Chondrocyte (in vitro differentiated cells): ENCODE results near the gene PYGB. TPM values are rescaled to one million over a fixed set of nuclear protein-coding genes. Genes with fewer than 3 reads are reported as not detected.

Experiments used
- DNase-seq: peaks from one replicate; pipeline ENCODE4 v3.0.0; 2021; ENCODE audit warnings: mixed read lengths, low spot score
- H3K27ac Mint-ChIP-seq: one replicate; pipeline ENCODE4 v1.8.0; 2021; ENCODE audit warnings: mild to moderate bottlenecking, moderate library complexity, mixed read lengths; ENCODE audit not compliant: unreplicated experiment
- H3K27me3 Mint-ChIP-seq: 2 replicates; pipeline ENCODE4 v1.8.0; 2021; ENCODE audit warnings: low read depth, mixed read lengths
- H3K36me3 Mint-ChIP-seq: 2 replicates; pipeline ENCODE4 v1.8.0; 2021; ENCODE audit warnings: low read depth, mixed read lengths
- H3K4me1 Mint-ChIP-seq: 2 replicates; pipeline ENCODE4 v1.8.0; 2021; ENCODE audit warnings: low read depth, mild to moderate bottlenecking, mixed read lengths
- H3K4me3 Mint-ChIP-seq: one replicate; pipeline ENCODE4 v1.8.0; 2021; ENCODE audit warnings: mild to moderate bottlenecking, moderate library complexity, mixed read lengths; ENCODE audit not compliant: unreplicated experiment
- H3K9me3 Mint-ChIP-seq: 2 replicates; pipeline ENCODE4 v1.8.0; 2021; ENCODE audit warnings: low read depth, mixed read lengths
- total RNA-seq: library from RNA; stranded (reverse); gene quantifications from 3 replicates; pipeline ENCODE4 v1.2.1, GENCODE V29; 2021
- TF ChIP-seq, protein P1 (sequence below): fragments of 200-600 bp; sonication (generic); IDR thresholded peaks from 2 replicates; pipeline ENCODE4 v1.5.0; 2021; ENCODE audit warnings: antibody characterized with exemption, mild to moderate bottlenecking, moderate library complexity

PYGB gene
- total RNA-seq, 1 donor from 2014 or later = 171 TPM

DNA sequence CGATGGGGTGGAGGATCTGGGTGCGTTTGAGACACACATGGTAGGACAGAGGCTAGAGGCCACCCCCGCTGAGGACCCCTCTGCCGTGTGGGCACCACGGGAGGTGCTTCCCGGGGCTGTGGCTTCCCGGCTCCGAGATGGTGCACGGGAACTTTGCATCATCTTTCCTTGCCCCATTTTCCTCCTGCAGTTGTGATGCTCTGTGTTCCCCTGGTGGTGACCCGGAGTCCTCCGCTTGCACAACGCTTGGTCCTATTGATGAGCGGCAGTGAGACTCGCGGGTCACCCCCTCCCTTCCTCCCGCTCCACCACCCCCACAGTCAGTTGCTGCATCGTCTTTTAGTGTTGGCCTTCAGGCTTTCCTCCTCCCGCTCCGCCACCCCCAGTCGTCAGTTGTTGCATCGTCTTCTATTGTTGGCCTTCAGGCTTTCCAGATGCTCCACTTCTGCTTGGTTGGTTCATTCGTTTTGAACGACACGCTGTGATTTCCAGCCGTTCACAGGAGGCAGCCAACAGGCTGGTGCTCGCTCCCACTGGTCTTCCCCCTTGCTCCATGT is 37.3 kb downstream of the PYGB start:
- Mint-ChIP-seq H3K27me3 (no peaks in the 10 kb centered on the region), H3K36me3 (peaks cover 46% of the 10 kb centered on the region), H3K4me3 (no peak overlapping the region), H3K9me3 (no peaks in the 10 kb centered on the region), H3K27ac (no peak overlapping the region), H3K4me1 (no peaks in the 10 kb centered on the region)
- TF ChIP-seq, protein P1, sequence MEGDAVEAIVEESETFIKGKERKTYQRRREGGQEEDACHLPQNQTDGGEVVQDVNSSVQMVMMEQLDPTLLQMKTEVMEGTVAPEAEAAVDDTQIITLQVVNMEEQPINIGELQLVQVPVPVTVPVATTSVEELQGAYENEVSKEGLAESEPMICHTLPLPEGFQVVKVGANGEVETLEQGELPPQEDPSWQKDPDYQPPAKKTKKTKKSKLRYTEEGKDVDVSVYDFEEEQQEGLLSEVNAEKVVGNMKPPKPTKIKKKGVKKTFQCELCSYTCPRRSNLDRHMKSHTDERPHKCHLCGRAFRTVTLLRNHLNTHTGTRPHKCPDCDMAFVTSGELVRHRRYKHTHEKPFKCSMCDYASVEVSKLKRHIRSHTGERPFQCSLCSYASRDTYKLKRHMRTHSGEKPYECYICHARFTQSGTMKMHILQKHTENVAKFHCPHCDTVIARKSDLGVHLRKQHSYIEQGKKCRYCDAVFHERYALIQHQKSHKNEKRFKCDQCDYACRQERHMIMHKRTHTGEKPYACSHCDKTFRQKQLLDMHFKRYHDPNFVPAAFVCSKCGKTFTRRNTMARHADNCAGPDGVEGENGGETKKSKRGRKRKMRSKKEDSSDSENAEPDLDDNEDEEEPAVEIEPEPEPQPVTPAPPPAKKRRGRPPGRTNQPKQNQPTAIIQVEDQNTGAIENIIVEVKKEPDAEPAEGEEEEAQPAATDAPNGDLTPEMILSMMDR = peak; percentile 21
- DNase-seq = peak; percentile 65

DNA sequence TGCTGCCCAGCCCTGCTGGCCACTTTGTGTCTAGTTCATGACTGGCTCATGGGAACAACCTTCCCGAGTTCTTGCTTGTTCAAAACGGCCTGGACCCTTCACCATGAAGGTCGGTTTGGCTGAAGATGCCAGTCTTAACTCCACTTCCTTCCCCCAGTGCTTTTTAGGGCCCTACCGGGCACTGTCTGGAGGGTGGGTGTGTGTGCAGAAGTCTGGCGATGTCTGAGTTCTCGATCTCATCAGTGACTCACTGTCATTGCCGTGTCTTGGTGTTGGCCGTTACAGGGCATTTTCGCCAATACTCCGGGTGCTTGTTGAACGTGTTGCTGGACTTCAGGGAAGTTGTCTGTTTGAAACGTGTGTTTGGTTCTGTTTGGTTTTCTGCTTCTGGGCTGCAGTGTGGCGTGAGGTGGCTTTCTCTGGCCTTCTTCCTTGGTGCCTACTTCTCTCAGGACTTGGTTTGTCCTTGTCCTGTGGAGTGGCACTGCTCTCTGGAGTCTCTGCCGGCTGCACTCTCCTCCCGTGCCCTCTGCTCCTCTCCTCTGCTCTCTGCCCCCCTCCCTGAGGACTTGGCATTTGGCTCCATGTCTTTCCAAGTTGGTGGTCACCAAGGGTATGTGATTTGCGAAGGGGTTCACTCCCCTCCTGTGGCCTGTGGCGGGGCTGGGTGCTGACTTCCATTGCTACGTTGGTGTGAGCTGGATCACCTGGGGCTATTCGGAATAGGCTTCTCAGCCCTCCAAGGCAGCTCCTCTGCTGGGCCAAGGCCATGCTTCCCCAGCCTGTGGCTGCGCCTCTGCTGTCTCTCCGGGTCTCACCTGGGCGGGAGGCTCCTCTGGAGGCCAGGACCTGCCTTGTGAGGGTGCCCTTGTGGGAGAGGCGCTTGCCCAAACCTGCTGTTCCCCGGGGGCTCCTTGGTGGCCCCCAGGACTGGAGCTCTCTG is 38.2 kb downstream of the PYGB start:
- Mint-ChIP-seq H3K27me3 (no peaks in the 10 kb centered on the region), H3K4me3 (no peak overlapping the region), H3K27ac (no peak overlapping the region), H3K9me3 (no peaks in the 10 kb centered on the region), H3K4me1 (no peaks in the 10 kb centered on the region), H3K36me3 (peaks cover 46% of the 10 kb centered on the region)
- peak; percentile 86 for DNase-seq
- TF ChIP-seq, protein P1 = no peak

DNA sequence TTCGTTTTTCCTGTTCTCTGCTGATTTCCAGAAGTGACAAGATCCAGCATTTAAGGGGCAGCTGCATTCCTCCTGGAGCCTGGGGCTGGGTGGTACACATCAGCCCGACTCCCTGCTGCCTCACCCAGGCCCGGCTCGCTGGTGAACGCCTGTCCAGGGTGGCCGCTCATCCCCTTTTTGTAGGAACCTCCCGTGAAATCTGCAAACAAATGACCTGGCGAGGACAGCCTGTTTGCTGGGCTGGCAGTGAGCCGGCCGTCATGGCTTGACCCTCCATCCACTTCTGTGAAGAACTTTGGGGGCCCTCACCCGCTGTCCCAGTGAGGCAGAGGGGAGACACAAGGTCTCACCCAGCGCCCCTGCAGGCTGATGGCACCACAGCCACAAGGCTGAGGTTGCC is 39.0 kb downstream of the PYGB start:
- Mint-ChIP-seq H3K27me3 (no peaks in the 10 kb centered on the region), H3K9me3 (no peaks in the 10 kb centered on the region), H3K4me1 (no peaks in the 10 kb centered on the region), H3K4me3 (no peak overlapping the region), H3K27ac (no peak overlapping the region), H3K36me3 (peaks cover 52% of the 10 kb centered on the region)
- TF ChIP-seq, protein P1 = no peak
- DNase-seq = peak; percentile 66

DNA sequence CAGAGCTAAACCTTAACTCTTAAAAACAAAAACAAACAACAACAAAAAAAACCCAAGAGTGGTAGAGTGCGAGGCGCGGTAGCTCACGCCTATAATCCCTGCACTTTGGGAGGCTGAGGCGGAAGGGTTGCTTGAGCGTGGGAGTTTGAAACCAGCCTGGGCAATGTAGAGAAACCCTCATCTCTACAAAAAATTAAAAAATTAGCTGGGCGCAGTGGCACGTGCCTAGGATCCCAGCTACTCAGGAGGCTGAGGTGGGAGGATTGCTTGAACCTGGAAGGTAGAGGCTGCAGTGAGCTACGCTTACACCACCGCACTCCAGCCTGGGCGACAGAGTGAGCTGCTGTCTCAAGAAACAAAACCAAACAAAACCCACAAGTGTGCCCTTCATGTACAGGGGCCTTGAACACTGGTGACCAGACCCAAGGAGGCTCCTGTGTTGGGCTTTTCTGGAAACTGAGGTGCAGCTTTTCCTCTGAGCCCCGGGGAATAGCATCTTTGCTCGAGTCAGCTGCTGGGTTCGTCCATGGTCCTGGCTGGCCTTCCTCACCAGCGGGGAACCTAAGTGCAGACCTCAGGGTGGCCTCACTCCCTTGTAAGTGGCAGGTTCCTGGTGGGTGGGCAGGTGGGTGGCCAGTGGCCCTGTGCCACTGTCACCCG is 39.9 kb downstream of the PYGB start:
- Mint-ChIP-seq H3K9me3 (no peaks in the 10 kb centered on the region), H3K27me3 (no peaks in the 10 kb centered on the region), H3K36me3 (peaks cover 49% of the 10 kb centered on the region), H3K4me1 (no peaks in the 10 kb centered on the region), H3K4me3 (no peak overlapping the region), H3K27ac (peak overlapping the region; percentile 12)
- DNase-seq = peak; percentile 75
- TF ChIP-seq, protein P1 = no peak
